HG02763 (cell line): ENCODE results near the gene RNU6-9.
A peak's percentile ranks its signal among the peaks of the same experiment; 100 is the strongest.

ENCODE experiments used
- ATAC-seq: cut with Tn5 transposase; IDR thresholded peaks from one replicate; pipeline ENCODE4 v1.9.1; 2021; ENCODE audit warnings: mild to moderate bottlenecking, moderate library complexity; ENCODE audit not compliant: unreplicated experiment

Gene RNU6-9

GRCh38 chr19:896434-896833, 3.1 kb downstream of the RNU6-9 start:
- no peak for ATAC-seq

DNA sequence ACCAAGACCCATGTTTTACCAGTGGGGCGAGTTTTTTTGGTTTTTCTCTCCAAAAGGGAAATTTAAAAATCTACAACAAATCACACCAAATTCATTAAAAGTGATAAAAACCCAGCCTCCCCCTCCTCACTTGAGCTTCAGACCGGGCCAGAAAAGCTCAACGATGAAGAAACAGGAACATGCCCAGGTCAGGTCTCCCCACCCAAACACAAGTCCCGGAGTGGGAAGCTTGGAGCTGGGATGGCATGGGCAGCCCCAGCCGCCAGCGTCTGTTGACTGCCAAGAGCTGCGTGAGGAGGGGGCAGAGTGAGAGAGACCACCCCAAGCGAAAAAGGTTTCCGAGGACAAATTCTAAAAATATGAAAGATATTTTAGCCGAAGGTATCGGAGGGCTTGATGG, 3.7 kb downstream of the RNU6-9 start:
- no peak for ATAC-seq

DNA sequence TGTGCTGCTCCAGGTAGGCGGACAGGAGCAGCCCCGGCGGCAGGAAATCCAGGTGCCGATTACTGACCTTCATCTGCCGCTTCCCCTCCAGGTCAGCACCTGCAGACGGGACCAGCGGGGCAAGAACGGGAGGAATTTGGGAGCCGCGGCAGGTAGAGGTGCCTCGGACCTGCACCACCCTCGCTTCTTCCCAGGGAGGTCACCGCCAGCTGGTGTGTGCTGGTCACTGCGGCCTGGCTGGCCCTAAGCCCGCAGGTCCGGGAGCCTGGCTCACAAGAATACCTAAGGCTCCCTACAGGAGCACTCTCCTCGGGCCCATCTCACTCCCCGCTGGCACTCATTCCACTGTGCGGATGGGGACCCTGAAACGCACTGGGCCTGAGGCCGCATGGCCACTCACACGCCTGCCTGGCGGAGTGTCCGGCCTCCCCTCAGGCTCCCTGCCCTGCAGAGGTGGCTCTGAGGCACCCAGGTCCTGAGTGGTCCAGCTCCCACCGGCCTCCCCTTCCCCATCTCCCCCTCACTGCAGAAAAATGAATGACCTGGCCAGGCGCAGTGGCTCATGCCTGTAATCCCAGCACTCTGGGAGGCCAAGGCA, 4.3 kb downstream of the RNU6-9 start:
- no peak for ATAC-seq

GRCh38 chr19:898663-899062, 5.4 kb downstream of the RNU6-9 start:
- no peak for ATAC-seq

DNA sequence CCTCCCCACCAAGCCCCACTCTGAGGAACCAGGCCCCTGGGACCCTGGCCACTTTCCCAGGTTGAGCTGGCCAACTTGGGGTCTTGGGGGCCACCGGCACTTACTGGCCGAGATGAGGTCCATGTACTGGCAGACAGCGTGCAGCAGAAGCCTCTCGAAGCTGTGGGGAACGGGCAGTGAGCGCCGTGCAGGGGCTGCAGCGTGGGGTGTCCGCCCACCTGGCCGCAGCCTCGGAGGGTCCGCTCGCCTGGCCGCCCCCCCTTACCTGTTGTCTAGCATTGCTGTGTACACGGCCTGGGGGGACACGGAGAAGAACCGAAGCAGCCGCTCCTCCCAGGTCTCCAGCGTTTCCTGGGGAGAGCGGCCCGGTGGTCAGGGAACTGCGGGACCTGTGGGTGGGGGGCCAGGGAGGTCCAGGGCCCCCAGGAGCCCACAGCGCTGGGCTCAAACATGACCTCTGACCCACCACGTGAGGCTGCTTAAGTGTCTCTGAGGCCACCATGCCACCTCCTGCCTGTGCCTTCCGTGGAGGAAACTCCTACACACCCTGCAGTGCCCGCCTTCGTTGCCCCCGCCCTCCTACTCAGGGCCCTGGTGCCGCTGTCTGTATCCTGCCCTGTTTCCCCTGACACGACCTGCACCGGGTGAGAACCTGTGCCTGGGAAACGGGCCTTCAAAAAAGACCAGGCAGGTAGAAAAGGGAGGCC, 6.2 kb downstream of the RNU6-9 start:
- no peak for ATAC-seq

GRCh38 chr19:900043-900301, 6.7 kb downstream of the RNU6-9 start:
- ATAC-seq, result no peak

- no peak for ATAC-seq
Observed at GRCh38 chr19:900302-901111, 7.2 kb downstream of the RNU6-9 start.

DNA sequence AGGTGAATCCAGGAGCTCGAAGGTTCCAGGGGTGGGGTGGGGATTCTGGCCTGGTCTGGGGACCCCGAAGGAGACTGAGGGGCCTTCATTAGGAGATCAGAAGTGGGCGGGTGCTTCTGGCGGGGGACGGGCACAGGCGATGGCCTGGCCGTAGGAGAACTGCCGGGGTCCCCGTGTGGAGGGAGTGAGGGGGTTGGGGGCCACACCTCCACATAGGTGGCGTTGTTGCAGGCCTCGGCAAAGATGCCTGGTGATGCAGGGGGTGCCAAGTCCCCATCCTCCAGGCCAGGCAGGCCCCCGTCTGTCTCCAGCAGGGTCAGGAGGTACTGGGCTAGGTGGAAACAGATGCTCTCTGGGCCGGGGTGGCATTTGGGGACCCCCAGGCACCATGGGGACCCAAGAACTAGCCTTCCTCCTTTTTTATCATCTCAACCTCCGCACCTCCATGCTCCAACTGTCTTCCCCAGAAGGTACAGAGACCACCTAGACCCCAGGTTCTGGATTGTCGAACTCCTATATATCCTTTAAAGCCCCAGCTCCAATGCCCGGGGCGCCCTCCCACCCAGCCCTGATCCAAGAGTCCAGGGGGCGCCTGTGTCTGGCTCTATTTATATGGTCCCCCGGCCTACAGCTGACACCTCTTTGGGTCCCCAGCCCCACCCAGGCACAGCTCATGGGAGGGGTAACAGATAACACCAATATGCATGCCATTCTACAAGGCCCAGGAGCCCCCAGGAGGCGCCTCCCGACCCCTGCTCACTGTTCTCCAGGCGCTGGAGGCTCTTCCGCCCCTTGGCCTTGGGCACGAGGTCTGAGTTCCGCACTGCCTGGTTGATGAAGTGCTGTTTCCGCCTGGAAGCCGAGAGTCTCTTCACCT, 8.2 kb downstream of the RNU6-9 start:
- no peak for ATAC-seq

- ATAC-seq, result no peak
Observed at GRCh38 chr19:902093-902370, 8.7 kb downstream of the RNU6-9 start.

DNA sequence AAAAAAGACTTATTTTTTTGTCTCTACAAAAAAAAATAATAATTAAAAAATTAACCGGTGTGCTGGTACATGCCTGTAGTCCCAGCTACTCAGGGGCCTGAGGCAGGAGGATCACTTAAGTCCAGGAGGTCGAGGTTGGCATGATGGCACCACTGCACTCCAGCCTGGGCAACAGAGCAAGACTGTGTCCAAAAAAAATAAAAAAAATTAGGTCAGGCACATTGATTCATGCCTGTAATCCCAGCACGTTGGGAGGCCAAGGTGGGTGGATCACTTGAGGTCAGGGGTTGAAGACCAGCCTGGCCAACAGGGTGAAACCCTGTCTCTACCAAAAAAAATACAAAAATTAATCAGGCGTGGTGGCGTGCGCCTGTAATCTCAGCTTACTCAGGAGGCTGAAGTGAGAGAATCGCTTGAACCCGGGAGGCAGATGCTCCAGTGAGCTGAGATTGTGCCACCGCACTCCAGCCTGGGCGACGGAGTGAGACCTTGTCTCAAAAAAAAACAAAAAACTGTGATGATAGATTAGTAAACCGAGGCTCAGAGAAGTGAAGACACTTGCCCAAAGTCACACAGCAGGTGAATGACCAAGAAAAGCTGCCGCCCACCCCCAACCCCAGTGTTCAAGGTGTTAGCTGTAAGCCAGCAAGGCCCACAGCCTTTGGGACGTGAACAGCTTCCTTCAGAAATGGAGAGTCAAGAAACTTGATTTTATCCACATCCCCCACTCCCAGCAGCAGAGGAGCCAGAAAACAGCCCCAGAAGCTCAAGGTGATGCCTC, 9.4 kb downstream of the RNU6-9 start:
- ATAC-seq, result no peak

DNA sequence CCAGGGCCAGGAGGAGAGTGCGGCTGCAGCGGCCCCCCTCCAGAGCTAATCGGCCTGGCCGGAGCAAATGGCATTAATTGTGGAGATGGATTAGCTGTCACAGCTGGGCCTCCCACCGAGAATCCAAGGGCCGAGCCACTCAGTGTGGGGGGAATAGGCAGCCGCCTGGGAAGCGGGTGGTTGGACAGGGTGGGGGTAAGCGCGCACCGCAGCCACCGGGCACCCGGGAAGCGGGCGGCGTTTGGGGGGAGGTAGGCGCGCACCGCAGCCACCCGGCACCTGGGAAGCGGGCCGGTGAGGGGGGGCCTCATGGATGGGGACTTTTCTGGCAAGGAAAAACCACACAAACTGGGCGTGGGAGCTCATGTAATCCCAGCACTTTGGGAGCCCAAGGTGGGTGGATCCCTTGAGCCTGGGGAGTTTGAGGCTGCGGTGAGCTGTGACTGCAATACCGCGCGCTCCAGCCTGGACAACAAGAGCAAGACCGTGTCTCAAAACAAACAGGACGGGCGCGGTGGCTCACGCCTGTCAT, 10.0 kb downstream of the RNU6-9 start:
- no peak for ATAC-seq

GRCh38 chr19:904545-904944, 11.3 kb downstream of the RNU6-9 start:
- no peak for ATAC-seq

DNA sequence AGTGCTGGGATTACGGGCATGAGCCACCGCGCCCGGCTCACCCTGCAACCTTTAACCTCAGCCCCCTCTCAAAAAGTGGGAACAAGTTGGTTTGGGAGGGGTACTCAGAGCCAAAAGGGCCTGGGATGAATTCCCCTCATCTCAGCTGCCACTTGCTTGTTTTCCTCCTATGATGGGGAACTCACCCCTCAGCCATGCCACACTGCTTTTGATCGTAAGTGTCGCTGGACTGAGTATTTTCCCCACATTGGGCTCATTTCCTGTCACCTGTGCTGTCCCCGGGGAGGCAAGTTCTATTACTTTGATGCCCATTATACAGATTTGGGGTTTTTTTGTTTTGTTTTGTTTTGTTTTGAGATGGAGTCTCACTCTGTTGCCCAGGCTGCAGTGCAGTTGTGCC, 13.2 kb downstream of the RNU6-9 start:
- ATAC-seq, result no peak

- no peak for ATAC-seq
Observed at GRCh38 chr19:907183-907853, 14.0 kb downstream of the RNU6-9 start.

DNA sequence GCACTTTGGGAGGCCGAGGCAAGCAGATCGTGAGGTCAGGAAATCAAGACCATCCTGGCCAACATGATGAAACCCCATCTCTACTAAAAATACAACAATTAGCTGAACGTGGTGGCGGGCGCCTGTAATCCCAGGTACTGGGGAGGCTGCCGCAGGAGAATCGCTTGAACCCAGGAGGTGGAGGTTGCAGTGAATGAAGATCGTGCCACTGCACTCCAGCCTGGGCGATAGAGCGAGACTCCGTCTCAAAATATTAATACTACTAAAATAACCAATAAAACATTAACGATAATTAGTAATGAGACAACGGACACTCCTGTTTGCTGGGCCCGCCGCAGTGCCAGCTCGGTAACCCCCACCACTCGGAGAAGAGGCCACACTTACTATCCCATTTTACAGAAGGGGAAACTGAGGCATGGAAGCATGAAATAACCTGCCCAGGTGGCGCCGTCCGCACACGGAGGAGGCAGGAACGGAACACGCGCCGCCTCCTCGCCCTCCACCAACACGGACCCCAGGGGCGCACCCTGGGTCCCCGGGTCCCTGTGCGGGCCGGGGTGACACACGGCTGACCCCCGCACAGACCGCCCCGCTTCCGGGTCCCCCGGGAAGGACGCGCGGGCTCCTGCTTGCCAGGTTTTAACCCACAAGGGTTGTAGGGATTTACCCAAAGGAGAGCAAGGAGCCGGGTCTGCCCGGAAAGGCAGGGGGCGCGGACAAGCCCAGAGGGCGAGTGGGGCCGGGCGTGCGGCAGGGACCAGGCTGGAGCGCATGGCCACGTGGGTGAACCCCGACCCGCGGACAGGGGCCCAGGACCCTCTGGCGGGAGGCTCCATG, 18.1 kb downstream of the RNU6-9 start:
- no peak for ATAC-seq

DNA sequence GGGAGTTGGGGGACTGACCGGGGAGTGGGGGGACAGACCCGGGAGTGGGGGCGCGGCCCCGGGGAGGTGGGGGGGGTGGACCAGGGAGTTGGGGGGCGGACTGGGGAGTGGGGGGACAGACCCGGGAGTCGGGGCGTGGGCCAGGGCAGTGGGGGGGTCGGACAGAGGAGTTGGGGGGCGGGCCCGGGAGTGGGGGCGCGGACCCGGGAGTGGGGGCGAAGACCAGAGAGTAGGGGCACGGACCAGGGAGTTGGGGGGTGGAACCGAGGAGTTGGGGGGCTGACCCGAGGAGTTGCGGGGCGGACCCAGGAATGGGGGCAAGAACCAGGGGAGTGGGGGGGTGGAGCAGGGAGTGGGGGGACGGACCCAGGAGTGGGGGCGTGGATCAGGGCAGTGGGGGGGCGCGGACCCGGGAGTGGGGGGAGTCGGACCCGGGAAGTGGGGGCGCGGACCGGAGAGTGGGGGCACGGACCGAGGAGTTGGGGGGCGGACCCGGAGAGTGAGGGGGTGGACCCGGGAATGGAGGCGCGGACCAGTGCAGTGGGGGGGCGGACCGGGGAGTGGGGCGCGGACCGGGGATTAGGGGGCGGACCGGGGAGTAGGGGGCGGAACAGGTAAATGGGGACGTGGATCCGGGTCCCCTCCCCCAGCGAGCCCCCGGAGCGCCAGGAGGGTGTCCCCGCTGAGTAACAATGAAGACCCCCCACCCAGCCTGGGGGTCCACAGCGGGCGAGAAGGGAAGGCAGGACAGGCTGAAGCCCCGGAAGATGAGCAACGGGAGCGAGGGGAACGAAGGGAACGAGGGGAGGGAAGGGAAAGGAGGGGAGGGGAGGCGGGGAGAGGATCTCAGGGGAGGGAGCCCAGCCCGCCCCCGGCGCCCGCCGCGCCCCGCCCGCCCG, 19.1 kb downstream of the RNU6-9 start:
- peak; percentile 9 for ATAC-seq

GRCh38 chr19:913080-913748, 19.9 kb downstream of the RNU6-9 start, which contains the start of gene R3HDM4:
Gene R3HDM4, minus strand, starts transcription at chr19:913219. Its CDS starts 62 bp downstream, at chr19:913157.
- peak; percentile 43 for ATAC-seq
